ENCODE measurements around the gene GRM4.

The GRM4 gene

DNA sequence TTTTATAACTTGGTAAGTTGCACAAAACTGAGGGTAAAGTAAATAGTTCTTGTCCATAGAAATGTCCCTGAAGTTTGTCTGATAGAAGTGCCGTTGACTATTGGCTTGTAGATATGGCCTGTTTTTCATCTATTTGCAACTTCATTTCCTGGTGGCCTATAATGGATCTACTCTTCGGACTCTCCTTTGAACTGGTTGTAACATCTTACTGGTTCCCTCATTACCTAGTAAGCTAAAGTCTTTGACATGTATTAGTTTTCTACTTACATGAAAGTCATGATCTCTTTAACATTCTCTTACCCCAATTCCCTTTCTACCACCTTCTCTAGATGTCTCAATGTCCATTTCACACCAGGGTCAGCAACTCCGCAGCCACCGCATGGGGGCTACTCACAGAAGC is 146.3 kb downstream of the GRM4 start:
- DNase-seq (ENCODE audit: low read depth in 1 of 2, low spot score in 1 of 2), result no peak

DNA sequence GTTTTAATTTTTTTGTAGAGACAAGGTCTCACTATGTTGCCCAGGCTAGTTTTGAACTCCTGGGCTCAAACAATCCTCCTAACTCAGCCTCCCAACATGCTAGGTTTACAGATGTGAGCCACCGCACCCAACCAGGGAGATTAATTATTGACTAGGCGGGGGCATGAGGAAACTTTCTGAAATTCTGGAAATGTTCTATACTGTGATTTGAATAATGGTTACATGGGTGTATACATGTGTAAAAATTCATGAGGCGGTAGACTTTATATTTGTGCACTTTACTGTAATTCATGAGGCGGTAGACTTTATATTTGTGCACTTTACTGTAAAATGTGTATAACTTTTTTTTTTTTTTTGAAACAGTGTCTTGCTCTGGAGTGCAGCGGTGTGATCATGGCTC is 147.2 kb downstream of the GRM4 start:
- no peak for DNase-seq (ENCODE audit: low read depth in 1 of 2, low spot score in 1 of 2)

DNA sequence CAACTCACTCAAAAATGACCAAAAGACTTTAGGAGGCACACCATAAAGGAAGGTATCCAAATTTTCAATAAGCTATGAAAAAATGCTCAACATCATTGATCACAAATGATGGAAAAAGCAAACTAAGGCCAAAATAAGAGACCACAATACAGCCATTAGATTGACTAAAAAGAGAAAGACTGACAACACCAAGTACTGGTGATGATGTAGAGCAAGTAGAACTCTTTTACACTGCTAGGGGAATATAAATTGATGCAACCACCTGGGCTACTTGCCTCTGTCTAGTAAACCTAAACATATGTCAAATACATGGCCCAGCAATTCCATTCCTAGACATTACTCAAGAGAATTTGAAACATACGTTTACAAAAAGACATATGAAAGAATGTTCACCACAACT is 148.6 kb downstream of the GRM4 start:
- DNase-seq (ENCODE audit: low read depth in 1 of 2, low spot score in 1 of 2), result no peak

DNA sequence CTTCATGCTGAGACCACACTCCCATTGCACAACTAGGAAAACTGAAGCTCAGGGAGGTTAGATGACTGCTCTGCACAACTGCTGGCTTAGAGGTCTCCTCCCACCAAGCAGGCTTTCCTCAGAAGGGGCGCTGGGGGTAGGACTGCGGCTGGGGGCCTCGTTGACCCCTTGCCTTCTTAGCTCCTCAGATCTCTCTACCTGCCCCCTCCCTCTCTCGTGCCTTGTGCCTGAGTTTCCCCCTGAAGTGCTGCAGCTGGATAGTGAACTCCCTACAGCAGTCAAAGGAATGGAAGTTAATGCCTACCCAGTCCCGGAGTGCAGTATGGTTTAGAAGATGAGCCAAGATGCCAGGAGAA is 149.8 kb downstream of the GRM4 start:
- DNase-seq (ENCODE audit: low read depth in 1 of 2, low spot score in 1 of 2), result no peak

DNA sequence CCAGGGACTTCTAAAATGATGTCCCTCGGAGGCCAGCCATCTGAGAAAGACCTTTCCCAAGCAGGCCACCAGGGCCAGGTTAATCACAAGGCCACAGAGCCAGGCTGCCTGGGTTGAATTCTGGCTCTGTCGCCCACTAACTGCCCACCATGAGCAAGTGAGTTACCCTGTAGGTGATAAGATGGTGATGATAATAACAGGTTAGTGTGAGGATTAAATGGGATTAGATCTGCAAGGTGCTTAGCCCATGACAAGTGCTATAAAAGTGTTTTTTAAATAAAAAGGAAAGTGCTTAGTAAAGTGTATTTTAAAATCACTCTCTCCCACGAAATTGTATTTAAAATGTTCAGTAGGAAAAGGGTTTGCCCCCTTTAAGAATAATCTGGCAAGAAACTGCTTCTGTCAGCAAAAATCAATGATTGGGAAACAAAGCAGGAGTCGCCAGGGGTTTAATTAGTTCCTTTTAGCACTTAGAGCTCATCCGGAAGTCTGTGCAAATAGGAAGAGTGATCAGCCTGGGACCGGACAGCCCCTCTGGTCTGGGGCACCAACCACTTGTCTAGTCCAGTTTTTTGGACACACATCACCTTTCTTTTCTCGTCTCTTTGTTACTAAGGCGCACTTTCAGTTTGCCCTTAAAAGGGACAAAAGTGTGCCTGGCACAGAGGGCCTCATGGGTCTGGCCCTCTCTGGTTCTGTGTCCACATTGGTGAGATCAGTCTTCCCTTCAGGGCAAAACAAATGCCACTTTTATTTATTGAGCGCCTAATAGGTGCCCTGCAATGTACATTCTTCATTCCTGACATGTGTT is 150.4 kb downstream of the GRM4 start:
- no peak for DNase-seq (ENCODE audit: low read depth in 1 of 2, low spot score in 1 of 2)

DNA sequence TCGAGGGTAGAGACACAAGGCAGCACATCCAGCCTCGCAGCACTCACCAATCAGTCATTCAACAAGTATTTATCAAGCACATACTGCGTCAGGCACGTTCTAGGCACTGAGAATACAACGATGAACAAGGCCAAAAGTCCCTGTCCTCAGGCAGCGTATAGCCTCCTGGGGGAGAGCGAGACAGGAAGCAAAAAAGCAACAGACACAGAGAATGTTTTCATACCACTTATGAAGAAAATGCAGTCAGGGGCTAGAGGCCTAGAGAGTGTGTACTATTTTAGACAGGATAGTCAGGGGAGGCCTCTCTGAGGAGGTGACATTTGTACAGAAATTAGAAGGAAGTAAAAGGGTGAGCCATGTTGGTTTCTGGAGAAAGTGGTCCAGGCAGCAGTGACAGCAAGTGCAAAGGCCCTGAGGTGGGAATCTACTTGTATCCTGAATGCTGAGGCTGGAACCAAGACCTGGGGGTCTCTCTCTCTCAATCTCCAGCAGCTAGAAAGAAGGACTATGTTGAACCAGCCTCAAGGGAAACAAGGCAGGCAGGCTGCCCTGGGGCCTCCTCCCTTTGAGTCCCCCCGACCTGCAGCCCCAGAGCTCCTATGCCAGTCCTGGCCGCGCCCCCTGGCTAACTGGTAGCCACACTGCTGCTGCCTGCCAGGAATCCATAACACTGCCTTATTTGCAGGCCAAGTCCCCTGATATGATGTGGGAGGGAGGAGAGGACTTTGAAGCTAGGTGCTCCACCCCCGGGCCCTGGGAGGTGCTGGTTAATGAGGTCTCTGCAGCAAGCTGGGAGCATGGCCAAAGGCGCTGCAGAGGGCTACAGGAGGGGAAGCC is 151.2 kb downstream of the GRM4 start:
- DNase-seq (ENCODE audit: low read depth in 1 of 2, low spot score in 1 of 2), result no peak

DNA sequence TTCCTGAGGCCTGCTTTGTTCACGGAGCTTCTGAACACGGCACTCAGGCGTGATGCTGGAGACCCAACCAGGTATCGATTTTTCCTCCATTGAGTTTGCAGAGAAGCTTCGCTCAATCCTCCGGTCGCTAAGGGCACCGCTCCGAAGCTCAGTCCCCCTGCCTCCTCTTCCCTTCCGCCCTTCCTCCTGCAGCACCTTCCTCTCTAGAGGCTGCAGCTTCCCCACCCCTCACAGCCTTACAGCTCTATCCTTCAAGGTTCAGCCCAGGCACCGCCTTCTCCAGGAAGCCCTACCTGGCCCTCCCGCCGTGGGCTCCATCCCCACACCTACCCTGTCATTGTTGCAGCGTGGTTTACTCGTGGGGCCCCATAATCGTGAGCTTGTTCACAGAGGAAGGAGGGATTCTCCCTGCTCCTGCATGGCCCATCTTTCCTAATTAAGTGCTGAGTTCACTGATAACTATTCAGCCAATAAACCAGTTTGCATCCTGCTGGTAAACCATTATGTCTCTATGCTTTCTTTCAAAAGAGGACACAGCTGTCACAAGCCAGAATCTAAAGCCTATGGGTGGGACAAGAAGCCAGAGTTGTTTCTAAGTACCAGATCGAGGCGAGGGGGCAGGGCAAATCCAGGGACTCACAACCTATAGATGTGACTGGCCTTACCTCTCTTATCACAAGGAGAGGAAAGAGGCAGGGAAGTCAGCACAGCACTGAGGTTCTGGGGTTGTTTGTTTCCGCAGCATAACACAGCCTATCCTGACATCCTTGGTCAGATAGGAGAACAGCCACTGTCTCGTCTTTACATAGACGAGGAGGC is 152.0 kb downstream of the GRM4 start:
- DNase-seq (ENCODE audit: low read depth in 1 of 2, low spot score in 1 of 2), result no peak

DNA sequence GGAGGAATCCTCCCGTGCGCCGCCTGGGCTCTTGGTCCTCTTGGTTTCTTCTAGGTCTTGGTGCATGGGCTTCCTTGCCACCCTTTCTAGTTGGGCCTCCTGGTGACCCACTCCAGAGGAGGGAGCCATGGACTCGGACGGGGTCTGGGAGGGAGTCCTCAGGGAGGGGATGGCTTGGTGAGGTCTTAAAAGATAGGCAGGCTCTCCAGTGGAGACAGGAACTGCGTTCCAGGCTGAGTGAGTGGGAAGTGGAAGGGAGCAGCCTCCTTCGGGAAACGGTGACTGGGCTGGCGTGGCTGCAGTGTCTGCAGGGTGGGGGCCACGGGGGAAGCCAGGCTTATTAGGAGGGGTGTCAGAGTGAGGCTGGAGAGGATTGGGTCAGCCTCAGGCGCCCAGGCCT is 152.8 kb downstream of the GRM4 start:
- no peak for DNase-seq (ENCODE audit: low read depth in 1 of 2, low spot score in 1 of 2)

DNA sequence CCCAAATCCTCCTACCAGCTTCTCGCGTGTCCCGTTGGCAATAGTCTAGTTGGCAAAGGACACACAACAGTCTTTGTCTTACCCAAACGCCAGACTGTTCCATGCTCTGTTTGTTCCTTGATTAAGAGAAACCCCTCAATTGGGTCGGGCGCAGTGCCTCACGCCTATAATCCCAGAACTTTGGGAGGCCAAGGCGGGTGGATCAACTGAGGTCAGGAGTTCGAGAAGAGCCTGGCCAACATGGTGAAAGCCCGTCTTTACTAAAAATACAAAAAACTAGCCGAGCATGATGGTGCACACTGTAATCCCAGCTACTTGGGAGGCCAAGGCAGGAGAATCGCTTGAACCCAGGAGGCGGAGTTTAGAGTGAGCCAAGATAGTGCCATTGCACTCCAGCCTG is 153.7 kb downstream of the GRM4 start:
- no peak for DNase-seq (ENCODE audit: low read depth in 1 of 2, low spot score in 1 of 2)

DNA sequence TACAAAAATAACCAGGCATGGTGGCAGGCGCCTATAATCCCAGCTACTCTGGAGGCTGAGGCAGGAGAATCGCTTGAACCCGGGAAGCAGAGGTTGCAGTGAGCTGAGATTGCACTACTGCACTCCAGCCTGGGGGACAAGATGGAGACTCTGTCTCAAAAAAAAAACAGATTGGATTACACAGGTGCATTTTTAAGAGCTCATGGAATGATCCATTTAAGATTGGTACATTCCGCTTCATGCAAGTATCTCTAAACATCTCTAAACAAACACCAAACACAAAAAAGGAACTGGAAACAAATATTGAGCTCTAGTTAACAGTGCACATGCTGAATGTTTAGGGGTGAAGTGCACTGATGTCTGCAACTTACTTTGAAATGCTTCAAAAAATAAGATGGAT is 154.3 kb downstream of the GRM4 start:
- DNase-seq (ENCODE audit: low read depth in 1 of 2, low spot score in 1 of 2), result no peak

DNA sequence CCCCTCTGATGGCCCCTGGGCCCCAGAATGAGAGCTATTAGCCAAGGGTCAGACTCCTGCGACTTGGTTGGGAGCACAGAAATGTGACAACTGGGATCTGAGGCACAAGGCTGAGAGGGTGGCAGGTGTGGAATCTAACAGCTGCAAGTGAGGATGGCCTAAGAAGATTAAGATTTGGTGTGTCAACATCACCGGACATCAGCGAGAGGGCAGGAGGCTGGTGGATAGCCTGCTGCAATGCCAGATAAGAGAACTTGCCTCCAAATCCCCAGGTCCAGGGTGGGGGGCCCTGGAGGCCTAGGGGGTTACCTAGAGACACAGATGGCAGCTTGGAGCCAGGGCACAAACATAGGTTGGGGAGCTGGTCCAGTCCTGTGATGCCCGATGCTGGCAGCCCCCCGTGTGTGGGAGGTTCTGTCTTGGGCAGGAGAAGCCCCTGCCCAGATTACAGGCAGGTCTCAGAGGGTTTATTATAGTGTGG is 155.8 kb downstream of the GRM4 start:
- DNase-seq (ENCODE audit: low read depth in 1 of 2, low spot score in 1 of 2), result no peak

DNA sequence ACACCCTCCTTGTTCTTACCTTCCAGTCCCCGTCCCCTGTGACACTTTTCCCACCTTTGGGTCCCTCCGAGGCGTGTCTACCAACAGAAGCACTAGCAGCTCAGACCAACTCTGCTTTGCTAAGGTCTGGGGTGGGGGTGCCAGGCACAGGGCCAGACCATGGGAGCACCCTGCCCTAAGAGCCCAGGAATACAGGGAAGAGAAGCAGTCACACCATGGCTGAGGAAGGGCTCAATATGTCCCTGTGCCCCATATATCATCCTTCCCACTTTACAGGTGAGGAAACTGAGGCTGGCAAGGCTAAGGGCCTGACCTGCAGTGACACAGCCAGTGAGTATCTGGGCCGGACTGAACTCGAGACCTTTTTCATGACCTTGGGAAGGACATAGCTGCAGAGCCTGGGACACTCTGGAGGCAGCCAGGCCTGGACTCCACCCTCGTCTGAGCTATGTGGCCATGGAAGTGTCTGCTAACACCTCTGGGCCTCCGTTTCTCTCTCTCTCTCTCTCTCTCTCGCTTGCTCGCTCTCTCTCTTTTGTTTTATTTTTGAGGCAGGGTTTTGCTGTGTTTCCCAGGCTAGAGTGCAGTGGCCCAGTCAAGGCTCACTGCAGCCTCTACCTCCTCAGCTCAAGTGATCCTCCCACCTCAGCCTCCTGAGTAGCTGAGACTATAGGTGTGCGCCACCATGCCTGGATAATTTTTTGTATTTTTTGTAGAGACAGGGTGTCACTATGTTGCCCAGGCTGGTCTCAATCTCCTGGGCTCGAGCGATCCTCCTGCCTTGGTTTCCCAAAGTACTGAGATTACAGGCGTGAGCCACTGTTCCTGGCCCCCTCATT is 156.7 kb downstream of the GRM4 start:
- DNase-seq (ENCODE audit: low read depth in 1 of 2, low spot score in 1 of 2), result no peak

DNA sequence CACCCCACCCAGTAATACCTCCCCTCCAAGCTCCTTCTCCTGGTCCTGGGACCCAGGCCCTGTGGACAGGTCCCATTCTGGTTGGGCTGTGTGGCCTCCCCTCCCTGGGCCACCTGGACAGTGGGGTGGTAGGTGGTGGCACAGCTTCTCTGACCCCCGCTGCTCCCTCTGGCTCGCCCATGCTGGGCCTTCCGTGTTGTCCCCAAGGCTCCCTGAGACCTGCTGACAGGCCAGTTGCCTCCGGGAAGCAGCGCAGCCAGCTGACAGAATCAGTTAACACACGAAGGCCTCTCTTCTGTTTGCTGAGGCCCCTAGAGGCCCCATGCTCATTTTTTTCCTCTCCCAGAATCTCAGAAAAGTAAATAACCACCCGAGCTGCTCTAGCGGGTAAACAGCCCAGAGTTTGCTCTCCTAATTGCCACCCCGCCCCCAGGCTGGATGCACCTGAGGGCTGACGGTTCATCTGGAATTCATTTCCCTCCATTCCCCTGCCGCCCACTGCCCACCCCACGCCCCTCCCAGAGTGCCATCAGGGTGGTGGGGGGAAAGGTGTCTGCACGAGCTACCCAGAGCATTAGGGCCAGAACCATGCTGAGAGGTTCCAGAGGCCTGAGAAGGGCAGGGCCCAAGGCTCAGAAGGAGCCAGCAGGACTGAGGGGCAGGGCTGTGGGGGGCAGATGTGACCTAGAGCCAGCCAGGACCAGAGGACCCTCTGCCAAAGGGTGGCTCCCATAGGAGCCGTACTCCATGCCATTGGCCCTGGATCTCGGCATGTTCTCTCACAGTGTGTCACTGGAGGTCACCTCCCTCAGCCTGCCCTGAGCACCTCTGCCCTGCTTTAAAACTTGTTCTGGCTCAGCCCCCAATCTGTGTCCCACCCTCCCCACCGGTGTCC is 157.5 kb downstream of the GRM4 start:
- no peak for DNase-seq (ENCODE audit: low read depth in 1 of 2, low spot score in 1 of 2)

DNA sequence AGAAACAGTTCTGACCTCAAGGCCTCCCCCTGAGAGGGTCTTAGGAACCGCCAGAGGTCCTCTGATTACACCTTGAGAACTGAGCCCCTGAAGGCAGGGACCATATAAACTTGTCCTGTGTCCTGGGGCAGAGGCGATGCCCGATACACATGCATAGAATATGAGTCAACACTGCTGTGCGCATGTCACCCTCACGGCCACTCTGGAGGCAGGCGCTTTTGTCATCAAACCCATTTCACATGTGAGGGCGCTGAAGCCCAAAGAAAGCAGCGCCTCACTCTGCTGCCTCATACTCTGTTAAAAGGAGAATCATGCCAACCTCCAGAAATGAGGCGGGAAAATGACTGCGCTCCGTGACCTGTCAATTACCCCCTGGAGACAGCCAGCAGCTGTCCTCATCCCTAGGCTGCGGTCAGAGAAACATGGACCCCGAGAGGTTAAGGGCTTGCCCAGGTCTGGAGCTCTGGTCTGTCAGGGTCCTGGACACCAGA is 158.3 kb downstream of the GRM4 start:
- no peak for DNase-seq (ENCODE audit: low read depth in 1 of 2, low spot score in 1 of 2)

DNA sequence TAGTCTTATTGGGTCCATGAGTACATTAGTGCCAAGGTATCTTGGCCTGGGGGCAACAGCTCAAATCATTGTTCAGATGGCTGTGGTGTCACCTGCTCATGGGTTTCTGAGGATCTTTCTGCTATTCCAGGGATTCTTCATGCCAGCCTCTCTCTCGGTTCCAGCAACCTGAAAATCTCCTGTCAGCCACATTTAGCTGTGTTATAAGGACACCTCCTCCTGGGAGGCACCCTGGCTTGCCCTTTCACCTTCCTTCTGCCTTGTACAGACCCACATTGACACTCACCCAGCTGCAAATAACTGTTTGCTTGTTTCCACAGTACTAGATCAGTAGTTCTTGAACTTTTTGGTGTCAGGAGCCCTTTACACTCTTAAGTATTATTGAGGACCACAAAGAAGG is 159.9 kb downstream of the GRM4 start:
- no peak for DNase-seq (ENCODE audit: low read depth in 1 of 2, low spot score in 1 of 2)

DNA sequence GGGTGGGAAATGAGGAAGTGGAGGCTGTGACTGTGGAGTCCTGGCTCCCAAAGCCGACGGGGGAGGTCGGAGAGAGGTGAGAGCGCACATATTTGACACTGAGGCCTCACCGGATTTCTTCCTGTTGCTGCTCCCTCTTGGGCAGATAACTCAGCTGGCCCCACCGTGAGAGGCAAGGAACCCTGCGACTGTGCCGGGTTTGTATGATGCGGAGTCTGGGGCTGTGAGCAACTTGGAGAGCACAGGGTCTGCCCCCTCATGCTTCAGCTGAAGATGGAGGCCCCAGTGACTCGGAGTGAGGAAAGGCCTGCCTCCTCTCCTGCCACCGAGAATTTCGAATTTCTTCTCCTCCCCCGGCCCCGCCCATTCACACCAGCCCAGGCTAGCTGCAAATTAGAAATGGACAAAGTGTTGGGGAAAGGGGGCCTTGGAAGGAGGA is 160.6 kb downstream of the GRM4 start:
- DNase-seq (ENCODE audit: low read depth in 1 of 2, low spot score in 1 of 2), result no peak

DNA sequence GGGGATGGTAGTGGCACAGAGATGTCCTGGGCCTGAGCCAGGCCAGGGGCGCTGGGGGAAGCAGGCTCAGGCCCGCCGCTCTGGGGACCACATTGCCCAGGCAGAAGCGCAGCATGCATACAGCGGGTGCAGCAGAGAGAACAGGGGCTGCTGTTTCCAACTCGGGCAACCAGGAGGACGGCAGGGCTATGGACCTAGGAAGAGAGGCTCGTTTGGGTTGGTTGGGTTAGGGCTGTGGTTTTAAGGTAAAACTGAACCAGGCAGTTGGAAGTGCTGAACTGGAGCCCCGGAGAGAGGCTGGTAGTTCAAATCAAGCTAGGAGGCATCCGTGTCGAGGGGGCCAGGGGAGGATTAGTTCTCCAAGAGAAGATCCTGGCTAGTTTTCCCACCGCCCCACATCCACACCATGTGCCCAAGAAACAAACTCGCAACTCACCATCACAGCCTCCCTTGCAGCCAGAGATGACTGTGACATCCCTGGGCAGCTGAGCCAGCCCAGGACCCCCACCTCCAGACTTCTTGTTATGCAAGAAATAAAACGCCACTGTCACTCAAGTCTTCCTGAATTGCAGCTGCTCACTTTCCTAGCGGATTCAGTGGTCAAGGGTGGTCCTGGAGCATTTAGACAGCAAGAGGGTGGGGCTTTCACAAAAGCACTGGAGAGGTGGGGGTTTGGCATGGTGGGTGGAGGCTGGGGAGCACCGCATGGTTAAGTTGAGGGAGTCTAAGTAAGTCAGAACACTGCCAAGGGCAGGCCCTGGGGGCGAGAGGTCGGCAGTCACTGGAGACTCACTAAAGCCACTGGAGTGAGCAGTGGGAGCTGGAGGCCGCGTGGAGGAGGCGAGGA is 161.2 kb downstream of the GRM4 start:
- no peak for DNase-seq (ENCODE audit: low read depth in 1 of 2, low spot score in 1 of 2)

DNA sequence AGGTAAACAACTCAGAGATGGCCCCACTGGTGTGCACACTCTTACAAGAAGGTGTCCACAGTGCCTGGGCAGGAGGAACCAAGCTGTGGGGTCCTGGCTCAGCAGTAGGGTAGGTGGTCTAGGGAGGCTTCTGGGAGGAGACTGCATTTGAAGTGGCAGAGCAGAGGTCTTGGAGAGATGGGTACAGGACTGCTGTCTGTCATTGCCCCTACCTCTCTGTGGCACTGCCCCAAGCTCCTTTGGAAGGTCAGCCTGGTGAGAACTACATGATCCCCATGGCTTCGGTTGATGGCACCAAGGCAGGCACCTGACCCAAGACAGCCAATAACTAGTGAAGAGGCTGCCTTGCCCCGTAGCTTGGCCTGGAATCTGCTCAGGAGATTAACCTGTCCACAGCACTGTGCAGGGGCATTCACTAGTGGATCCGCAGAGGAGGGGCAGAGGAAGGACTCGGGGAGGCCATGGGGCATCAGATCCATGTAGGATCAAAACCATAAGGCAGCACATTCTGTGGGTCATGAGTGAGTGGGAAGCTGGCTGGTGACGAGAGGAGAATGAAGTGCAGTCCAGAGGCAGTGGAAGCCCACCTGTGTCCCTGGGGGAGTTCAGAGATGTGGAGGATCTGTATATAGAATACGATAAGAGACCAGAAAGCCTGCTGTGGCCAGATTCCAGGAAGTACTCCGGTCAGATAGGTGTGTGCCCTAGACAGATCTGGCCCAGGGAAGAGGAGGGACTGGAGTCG is 162.0 kb downstream of the GRM4 start:
- DNase-seq (ENCODE audit: low read depth in 1 of 2, low spot score in 1 of 2), result no peak
